PFSK-1 (cell line): ENCODE results near the gene ZNF514. TPM values are rescaled to one million over a fixed set of nuclear protein-coding genes. Genes with fewer than 3 reads are reported as not detected.

Experiments used
- FOXP2 ChIP-seq: optimal IDR thresholded peaks from 2 replicates; pipeline ENCODE3; 2011; ENCODE audit warnings: borderline replicate concordance, control low read depth, inconsistent platforms; ENCODE audit not compliant: insufficient read depth; ENCODE audit errors: extremely low read length, extremely low read depth
- POLR2AphosphoS5 ChIP-seq: IDR thresholded peaks from 2 replicates; pipeline ENCODE4 v1.6.1; 2012; ENCODE audit warnings: low read depth, mild to moderate bottlenecking, control low read depth, low read length, moderate library complexity
- REST ChIP-seq, 2 experiments: IDR thresholded peaks; 2 replicates each; pipeline versions ENCODE4 v1.6.1 to v1.8.0; 2011 to 2012; ENCODE audit warnings: low read depth in 2 of 2, low read length in 2 of 2, control low read depth in 1 of 2, inconsistent platforms in 1 of 2, mild to moderate bottlenecking in 1 of 2, moderate library complexity in 1 of 2; ENCODE audit not compliant: insufficient read depth in 1 of 2
- SIN3A ChIP-seq: IDR thresholded peaks from 2 replicates; pipeline ENCODE4 v1.6.1; 2012; ENCODE audit warnings: mild to moderate bottlenecking, low read length, moderate library complexity, borderline replicate concordance; ENCODE audit not compliant: insufficient read depth
- TAF1 ChIP-seq: IDR thresholded peaks from 2 replicates; pipeline ENCODE4 v1.6.1; 2012; ENCODE audit warnings: low read length, control low read depth, borderline replicate concordance; ENCODE audit not compliant: insufficient read depth
- polyA plus RNA-seq: library from polyadenylated mRNA; unstranded; fragments of >200 nt; gene quantifications from one replicate; pipeline ENCODE4 v1.2.1, GENCODE V29; 2012; ENCODE audit warnings: low read depth, missing spikeins; ENCODE audit not compliant: insufficient read length

Gene ZNF514
- 5.9 TPM for polyA plus RNA-seq

DNA sequence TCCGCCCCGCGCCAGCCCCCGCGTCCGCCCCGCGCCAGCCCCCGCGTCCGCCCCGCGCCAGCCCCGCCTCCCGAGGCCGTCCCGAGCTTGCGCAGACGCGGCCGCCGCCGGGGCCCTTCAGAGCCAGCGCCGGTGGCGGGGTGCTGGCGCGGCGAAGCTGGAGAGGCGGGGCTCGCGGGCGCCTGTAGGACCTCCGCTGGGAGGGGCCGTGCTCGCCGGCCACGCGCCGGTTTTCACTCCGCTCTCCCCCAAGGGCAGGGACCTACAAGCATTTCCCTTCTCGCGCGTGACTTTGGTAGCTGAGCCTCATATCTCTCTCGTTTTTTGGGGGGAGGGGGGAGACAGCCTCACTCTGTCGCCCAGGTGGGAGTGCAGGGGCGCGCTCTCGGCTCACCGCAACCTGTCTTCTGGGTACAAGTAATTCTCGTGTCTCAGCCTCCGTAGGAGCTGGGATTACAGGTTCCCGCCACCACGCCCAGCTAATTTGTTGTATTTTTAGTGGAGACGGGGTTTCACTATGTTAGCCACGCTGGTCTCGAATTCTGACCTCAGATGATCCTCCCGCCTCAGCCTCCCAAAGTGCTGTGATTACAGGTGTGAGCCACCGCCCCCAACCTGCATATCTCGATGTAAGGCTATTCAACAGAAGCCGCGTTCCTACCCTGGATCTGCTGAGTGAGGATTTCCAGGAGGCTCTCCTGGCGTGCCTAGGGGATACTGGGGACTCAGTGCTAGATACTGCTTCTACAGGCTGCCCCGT, at the start of gene ZNF514:
Gene ZNF514, minus strand, starts transcription at position 159 of the 760 bp plus-strand sequence. CDS start 6,595 bp downstream, outside the sequence.
- TF ChIP-seq SIN3A (no peak), POLR2AphosphoS5 (no peak), REST (IDR thresholded peaks at IDR 0.05; ENCODE audit: insufficient read depth in 1 of 2, low read depth in 2 of 2, low read length in 2 of 2) (no peak), TAF1 (no peak), FOXP2 (no peak)

DNA sequence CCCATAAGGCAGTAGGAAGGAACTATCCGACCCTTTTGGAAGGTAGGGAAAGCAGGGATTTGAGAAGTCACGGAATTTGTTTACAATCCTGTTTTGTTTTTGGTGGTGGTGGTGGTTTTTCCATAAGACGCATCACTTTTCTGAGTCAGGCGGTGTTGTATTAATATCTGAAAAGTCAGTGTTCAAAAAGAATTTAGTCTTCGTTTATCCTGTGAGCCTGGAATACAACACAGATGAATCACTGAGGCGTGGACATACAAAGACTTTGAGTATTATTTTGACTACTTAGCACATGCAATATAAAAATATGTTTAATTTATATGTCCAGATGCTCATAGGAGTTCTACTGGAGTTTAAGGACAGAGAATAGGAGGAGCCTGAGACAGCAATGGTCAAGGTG, 48.5 kb upstream of the ZNF514 start:
- TF ChIP-seq FOXP2 (no peak), TAF1 (no peak), POLR2AphosphoS5 (no peak), SIN3A (no peak), REST (IDR thresholded peaks at IDR 0.05; ENCODE audit: insufficient read depth in 1 of 2, low read depth in 2 of 2, low read length in 2 of 2) (no peak)

DNA sequence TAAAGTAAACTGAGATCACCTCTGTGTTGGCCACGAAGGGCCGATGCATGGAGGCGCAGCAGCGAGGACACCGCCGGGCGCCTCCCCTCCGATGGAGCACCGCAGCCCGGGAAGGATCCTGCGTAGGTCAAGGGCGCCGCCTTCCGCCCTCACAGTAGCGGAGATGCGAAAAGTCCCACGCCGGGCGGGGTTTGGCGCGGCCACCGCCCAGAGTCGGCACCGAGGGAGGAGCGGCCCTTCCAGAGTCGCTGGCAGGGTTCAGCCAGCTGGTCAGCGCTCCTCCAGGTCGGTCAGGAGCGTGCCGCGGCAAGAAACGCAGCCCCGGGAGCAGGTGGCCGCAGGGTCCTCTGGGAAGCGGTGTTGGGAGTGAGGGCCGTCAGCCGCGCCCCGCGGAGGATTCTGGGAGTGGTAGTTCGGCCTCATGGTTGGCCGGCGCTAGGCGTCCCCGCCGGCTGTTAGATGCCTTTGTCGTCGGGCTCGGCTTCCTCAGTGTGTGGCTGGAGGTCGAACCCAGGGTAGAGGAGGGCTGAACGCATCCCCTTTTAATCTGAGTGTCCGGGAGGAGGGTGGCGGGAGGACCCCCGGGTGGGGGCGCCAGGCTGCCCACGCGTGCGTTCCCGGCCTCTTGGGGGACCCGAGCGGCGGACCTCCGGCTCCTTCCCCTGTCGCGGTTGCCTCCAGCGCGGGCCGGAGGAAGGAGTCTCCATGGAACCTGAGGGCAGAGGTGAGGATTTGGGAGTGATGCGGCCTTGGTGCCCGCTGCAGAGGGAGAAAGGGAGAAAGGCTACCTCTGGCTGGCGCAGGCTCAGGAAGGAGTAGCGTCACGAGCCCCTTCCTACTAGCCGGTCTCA, 47.7 kb upstream of the ZNF514 start, which contains the start of gene ZNF892:
Gene ZNF892, plus strand, starts transcription at position 411 of the 851 bp plus-strand sequence. Its CDS starts 295 bp downstream, at position 706.
- TF ChIP-seq FOXP2 = peak; percentile 90
- TF ChIP-seq REST (IDR thresholded peaks at IDR 0.05; ENCODE audit: insufficient read depth in 1 of 2, low read depth in 2 of 2, low read length in 2 of 2) = 0 out of 4 replicates have a peak, but pooled peaks of 1 of the 2 experiments have one; percentile 42
- no peak for TF ChIP-seq SIN3A
- peak; percentile 13; the same call in 1 of the 2 replicates for TF ChIP-seq TAF1
- peak; percentile 72; the same call in 1 of the 2 replicates for TF ChIP-seq POLR2AphosphoS5

DNA sequence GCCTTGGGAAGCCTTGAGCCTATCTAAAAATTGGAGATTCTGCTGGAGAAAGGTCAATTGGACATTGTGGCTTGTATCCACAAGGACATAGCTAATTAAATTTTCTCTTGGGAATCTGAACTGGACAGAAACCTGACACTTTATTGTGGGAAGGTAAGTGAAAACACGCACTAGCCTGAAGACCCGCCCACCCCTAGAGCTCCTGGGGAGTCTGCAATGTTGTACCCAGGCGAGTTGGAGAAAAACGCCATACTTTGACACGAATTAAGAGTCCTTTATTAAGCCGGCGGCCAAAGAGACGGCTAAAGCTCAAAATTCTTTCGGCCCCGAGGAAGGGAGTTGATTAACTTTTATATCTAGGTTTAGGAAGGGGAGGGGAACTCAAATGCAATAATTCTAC, 46.4 kb upstream of the ZNF514 start:
- no peak for TF ChIP-seq SIN3A
- no peak for TF ChIP-seq POLR2AphosphoS5
- no peak for TF ChIP-seq FOXP2
- no peak for TF ChIP-seq TAF1
- no peak for TF ChIP-seq REST (IDR thresholded peaks at IDR 0.05; ENCODE audit: insufficient read depth in 1 of 2, low read depth in 2 of 2, low read length in 2 of 2)
